ENCODE results near the gene DOCK6. TPM values are rescaled to one million over a fixed set of nuclear protein-coding genes. Genes with fewer than 3 reads are reported as not detected.
"Not testable (repeated sequence)": the region's sequence is repeated elsewhere in the genome, so short reads cannot be mapped to it uniquely, and the experiment has no call there.

Gene DOCK6
- total and polyA plus RNA-seq, 10 of the 15 experiments (the other 5 are each of a cell fraction or from before 2014, with no cell fraction given) = 0.76 to 24.8 (median 4.7) TPM

GRCh38 chr19:11179716-11180297 lies 82.5 kb downstream of the DOCK6 start (continued):
- TF ChIP-seq CBX5 (IDR thresholded peaks at IDR 0.05; ENCODE audit: low read depth) = no peak

DNA sequence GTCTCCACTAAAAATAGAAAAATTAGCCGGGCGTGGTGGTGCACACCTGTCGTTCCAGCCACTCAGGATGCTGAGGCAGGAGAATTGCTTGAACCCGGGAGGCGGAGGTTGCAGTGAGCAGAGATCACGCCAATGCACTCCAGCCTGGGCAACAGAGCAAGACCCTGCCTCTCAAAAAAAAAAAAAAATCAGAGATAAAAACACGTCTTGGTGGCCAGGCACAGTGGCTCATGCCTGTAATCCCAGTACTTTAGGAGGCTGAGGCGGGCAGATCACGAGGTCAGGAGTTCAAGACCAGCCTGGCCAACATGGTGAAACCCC lies 83.2 kb downstream of the DOCK6 start:
- ChIA-PET RAD21 (ENCODE audit: unreplicated experiment) (interaction anchor here (1.5 kb wide), 1 partner anchor 10 kb away, joined by 4 read pairs; no protein-coding TSS in a partner anchor), CTCF (interaction anchor here (1.1 to 1.9 kb wide), 2 partner anchors 25 to 237 kb away, joined by 5 read pairs; no protein-coding TSS in a partner anchor), POLR2A (interaction anchor here (0.6 to 1.0 kb wide), 2 partner anchors 25 to 422 kb away, joined by 3 to 4 read pairs; no protein-coding TSS in a partner anchor), SMC1A (ENCODE audit: uncharacterized antibody, unreplicated experiment) (interaction anchor here (1.2 kb wide), 1 partner anchor 25 kb away, joined by 4 read pairs; no protein-coding TSS in a partner anchor)
- H3K36me3 ChIP-seq (ENCODE audit: control insufficient read depth in 2 of 2, insufficient read depth in 2 of 2, low read length in 1 of 2); H2AFZ ChIP-seq (ENCODE audit: control insufficient read depth, low read depth, low read length); H4K20me1 ChIP-seq (ENCODE audit: control insufficient read depth, insufficient read depth); ATAC-seq; in situ Hi-C loops (cut with MboI); H3K27me3 ChIP-seq (replicated peaks in 1 of 2; ENCODE audit: control insufficient read depth in 2 of 2, insufficient read depth in 2 of 2, low read length in 1 of 2); H3K9me3 ChIP-seq (replicated peaks; ENCODE audit: control insufficient read depth, insufficient read depth, low read length); intact Hi-C loops (cut with micrococcal nuclease; ENCODE audit: unreplicated experiment); H3K79me2 ChIP-seq (ENCODE audit: control insufficient read depth, insufficient read depth, low read length); DNase-seq (ENCODE audit: low read depth, low spot score); FAIRE-seq; BruUV-seq (replicated peaks): not testable (repeated sequence)
- WGBS (ENCODE audit: insufficient coverage, insufficient replicate concordance, low lambda C conversion rate, missing lambda C conversion rate) = 0% methylated on average over 9 of the region's 9 CpGs
- peak overlapping the region; percentile 97 for H3K4me2 ChIP-seq (ENCODE audit: control insufficient read depth, insufficient read depth)
- peaks cover 20% of the 10 kb centered on the region for H3K4me1 ChIP-seq (ENCODE audit: control insufficient read depth, insufficient read depth, low read length)
- H3K27ac ChIP-seq (ENCODE audit: control insufficient read depth, insufficient read depth) = peak overlapping the region; percentile 86
- peak overlapping the region; percentile 87; the same call in 1 of the 2 replicates for H3K9ac ChIP-seq (ENCODE audit: control insufficient read depth, insufficient read depth, low read length)
- H3K4me3 ChIP-seq = peak overlapping the region; percentile 62

- SMC1A ChIA-PET (ENCODE audit: uncharacterized antibody, unreplicated experiment) = no interaction called here
- CTCF ChIA-PET = no interaction called here
- Histone ChIP-seq H3K36me3 (ENCODE audit: control insufficient read depth in 2 of 2, insufficient read depth in 2 of 2, low read length in 1 of 2) (peaks cover 0 to 4% of the 10 kb centered on the region in 2 experiments; a peak in 2 of 4 replicates), H3K27me3 (replicated peaks in 1 of 2; ENCODE audit: control insufficient read depth in 2 of 2, insufficient read depth in 2 of 2, low read length in 1 of 2) (no peaks in the 10 kb centered on the region), H3K9ac (ENCODE audit: control insufficient read depth, insufficient read depth, low read length) (no peak overlapping the region), H3K9me3 (replicated peaks; ENCODE audit: control insufficient read depth, insufficient read depth, low read length) (no peaks in the 10 kb centered on the region), H2AFZ (ENCODE audit: control insufficient read depth, low read depth, low read length) (no peak overlapping the region), H3K4me3 (no peak overlapping the region), H3K4me2 (ENCODE audit: control insufficient read depth, insufficient read depth) (no peak overlapping the region), H3K79me2 (ENCODE audit: control insufficient read depth, insufficient read depth, low read length) (no peaks in the 10 kb centered on the region), H4K20me1 (ENCODE audit: control insufficient read depth, insufficient read depth) (no peaks in the 10 kb centered on the region), H3K4me1 (ENCODE audit: control insufficient read depth, insufficient read depth, low read length) (peaks cover 20% of the 10 kb centered on the region), H3K27ac (ENCODE audit: control insufficient read depth, insufficient read depth) (no peak overlapping the region)
- no TSS peak for BruUV-seq (replicated peaks)
- ATAC-seq (no peak), FAIRE-seq (no peak), DNase-seq (ENCODE audit: low read depth, low spot score) (no peak)
- in situ Hi-C loops (cut with MboI) = no loop called here
- intact Hi-C loops (cut with micrococcal nuclease; ENCODE audit: unreplicated experiment) = no loop called here
- WGBS (ENCODE audit: insufficient coverage, insufficient replicate concordance, low lambda C conversion rate, missing lambda C conversion rate) = 69% methylated on average over 9 of the region's 9 CpGs
- POLR2A ChIA-PET = interaction anchor here (1.3 to 1.4 kb wide), 2 partner anchors 13 to 21 kb away, joined by 4 to 5 read pairs; partner anchors contain the start of gene SPC24
- RAD21 ChIA-PET (ENCODE audit: unreplicated experiment) = no interaction called here
- TF ChIP-seq CHD1 (IDR thresholded peaks at IDR 0.05; ENCODE audit: low read depth, low read length) (no peak), TCF12 (IDR thresholded peaks at IDR 0.05; ENCODE audit: low read depth, low read length) (no peak), EED (IDR thresholded peaks at IDR 0.05; ENCODE audit: low read depth) (no peak), SREBF1 (IDR thresholded peaks at IDR 0.05; ENCODE audit: low read length) (no peak), NFIC (IDR thresholded peaks at IDR 0.05; ENCODE audit: low read depth, low read length) (no peak), EP300 (IDR thresholded peaks at IDR 0.05; ENCODE audit: borderline replicate concordance in 1 of 2, control insufficient read depth in 1 of 2, low read depth in 2 of 2, low read length in 2 of 2) (no peak), BHLHE40 (IDR thresholded peaks at IDR 0.05; ENCODE audit: borderline replicate concordance in 1 of 2, low read depth in 2 of 2, low read length in 1 of 2) (no peak), PBX3 (IDR thresholded peaks at IDR 0.05; ENCODE audit: insufficient replicate concordance, low read depth, low read length) (no peak)
- TF ChIP-seq, protein P1, sequence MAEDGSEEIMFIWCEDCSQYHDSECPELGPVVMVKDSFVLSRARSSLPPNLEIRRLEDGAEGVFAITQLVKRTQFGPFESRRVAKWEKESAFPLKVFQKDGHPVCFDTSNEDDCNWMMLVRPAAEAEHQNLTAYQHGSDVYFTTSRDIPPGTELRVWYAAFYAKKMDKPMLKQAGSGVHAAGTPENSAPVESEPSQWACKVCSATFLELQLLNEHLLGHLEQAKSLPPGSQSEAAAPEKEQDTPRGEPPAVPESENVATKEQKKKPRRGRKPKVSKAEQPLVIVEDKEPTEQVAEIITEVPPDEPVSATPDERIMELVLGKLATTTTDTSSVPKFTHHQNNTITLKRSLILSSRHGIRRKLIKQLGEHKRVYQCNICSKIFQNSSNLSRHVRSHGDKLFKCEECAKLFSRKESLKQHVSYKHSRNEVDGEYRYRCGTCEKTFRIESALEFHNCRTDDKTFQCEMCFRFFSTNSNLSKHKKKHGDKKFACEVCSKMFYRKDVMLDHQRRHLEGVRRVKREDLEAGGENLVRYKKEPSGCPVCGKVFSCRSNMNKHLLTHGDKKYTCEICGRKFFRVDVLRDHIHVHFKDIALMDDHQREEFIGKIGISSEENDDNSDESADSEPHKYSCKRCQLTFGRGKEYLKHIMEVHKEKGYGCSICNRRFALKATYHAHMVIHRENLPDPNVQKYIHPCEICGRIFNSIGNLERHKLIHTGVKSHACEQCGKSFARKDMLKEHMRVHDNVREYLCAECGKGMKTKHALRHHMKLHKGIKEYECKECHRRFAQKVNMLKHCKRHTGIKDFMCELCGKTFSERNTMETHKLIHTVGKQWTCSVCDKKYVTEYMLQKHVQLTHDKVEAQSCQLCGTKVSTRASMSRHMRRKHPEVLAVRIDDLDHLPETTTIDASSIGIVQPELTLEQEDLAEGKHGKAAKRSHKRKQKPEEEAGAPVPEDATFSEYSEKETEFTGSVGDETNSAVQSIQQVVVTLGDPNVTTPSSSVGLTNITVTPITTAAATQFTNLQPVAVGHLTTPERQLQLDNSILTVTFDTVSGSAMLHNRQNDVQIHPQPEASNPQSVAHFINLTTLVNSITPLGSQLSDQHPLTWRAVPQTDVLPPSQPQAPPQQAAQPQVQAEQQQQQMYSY (CRISPR knock-in tag; IDR thresholded peaks at IDR 0.05) = no peak
Observed at GRCh38 chr19:11177592-11177991, 84.7 kb downstream of the DOCK6 start.
